ENCODE results near the gene TRAF3IP3. TPM values are rescaled to one million over a fixed set of nuclear protein-coding genes. Genes with fewer than 3 reads are reported as not detected.

Gene TRAF3IP3, protein sequence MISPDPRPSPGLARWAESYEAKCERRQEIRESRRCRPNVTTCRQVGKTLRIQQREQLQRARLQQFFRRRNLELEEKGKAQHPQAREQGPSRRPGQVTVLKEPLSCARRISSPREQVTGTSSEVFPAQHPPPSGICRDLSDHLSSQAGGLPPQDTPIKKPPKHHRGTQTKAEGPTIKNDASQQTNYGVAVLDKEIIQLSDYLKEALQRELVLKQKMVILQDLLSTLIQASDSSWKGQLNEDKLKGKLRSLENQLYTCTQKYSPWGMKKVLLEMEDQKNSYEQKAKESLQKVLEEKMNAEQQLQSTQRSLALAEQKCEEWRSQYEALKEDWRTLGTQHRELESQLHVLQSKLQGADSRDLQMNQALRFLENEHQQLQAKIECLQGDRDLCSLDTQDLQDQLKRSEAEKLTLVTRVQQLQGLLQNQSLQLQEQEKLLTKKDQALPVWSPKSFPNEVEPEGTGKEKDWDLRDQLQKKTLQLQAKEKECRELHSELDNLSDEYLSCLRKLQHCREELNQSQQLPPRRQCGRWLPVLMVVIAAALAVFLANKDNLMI
- total RNA-seq (not detected in 2 replicates), polyA plus RNA-seq (not detected in 2 replicates), polyA minus RNA-seq (not detected in 2 replicates), Bru-seq, nascent RNA (percentile 9 among the genes with signal in this experiment), BruChase-seq, experiment 1, labeled RNA remaining after a 6-hour chase (percentile 9 among the genes with signal in this experiment), BruChase-seq, experiment 2, labeled RNA remaining after a 2-hour chase (percentile 4 among the genes with signal in this experiment)
- not detected in 2 replicates for polyA plus RNA-seq (2011; cell fraction: cytosol; rRNA removed)
- not detected in 2 replicates for polyA plus RNA-seq (2011; cell fraction: nucleus; rRNA removed)
- polyA plus RNA-seq (2012): not detected in 2 replicates
- not detected for polyA minus RNA-seq (2011; cell fraction: cytosol; rRNA and poly(A)+ RNA removed)
- polyA minus RNA-seq (2011; cell fraction: nucleus; rRNA and poly(A)+ RNA removed): not detected in 2 replicates
- long read RNA-seq: 0 reads

GRCh38 chr1:209755926-209756614 lies at the start of gene TRAF3IP3:
TSS of gene TRAF3IP3 (plus strand) at chr1:209756053. CDS start at chr1:209760040, 3,987 bp downstream.
- no peak within 1 kb of the TSS for H3K4me3 ChIP-seq (replicated peaks in 1 of 3; ENCODE audit: insufficient read depth in 1 of 3, low read depth in 1 of 3, low read length in 3 of 3)
- H3K9me1 ChIP-seq (replicated peaks; ENCODE audit: control insufficient read depth, extremely low read depth, insufficient read depth, low read length): no peaks in the 10 kb centered on the region
- no peaks in the 10 kb centered on the region for H3K4me1 ChIP-seq (ENCODE audit: control insufficient read depth, extremely low read depth, insufficient read depth, low read length)
- FAIRE-seq: no peak
- H3K36me3 ChIP-seq (ENCODE audit: control insufficient read depth in 2 of 2, extremely low read depth in 1 of 2, insufficient read depth in 2 of 2, low read length in 2 of 2): no peaks in the 10 kb centered on the region
- H4K20me1 ChIP-seq (replicated peaks; ENCODE audit: control insufficient read depth, extremely low read depth, insufficient read depth, low read length): no peaks in the 10 kb centered on the region
- ChIA-PET POLR2A (no interaction called here), CTCF (interaction anchor here (1.4 kb wide), 1 partner anchor 8 kb away, joined by 5 read pairs; no protein-coding TSS in a partner anchor)
- no peak within 1 kb of the TSS for H3K4me2 ChIP-seq (ENCODE audit: insufficient read depth, low read length)
- no peaks in the 10 kb centered on the region for H3K9me3 ChIP-seq (replicated peaks; ENCODE audit: control insufficient read depth, insufficient read depth, low read length)
- intact Hi-C loops (cut with micrococcal nuclease): no loop called here
- no peak for DNase-seq (ENCODE audit: low read depth, low spot score)
- H2AFZ ChIP-seq (ENCODE audit: low read depth, low read length): no peak within 1 kb of the TSS
- TF ChIP-seq POLR2AphosphoS5 (IDR thresholded peaks at IDR 0.05; ENCODE audit: insufficient read depth, low read depth, low read length): no peak
- TF ChIP-seq JUN (IDR thresholded peaks at IDR 0.05; ENCODE audit: borderline replicate concordance, insufficient read depth, insufficient read length, low read depth): no peak
- no peak for TF ChIP-seq POLR2A (IDR thresholded peaks at IDR 0.05; ENCODE audit: low read depth, low read length)
- TF ChIP-seq EZH2 (IDR thresholded peaks at IDR 0.05; ENCODE audit: borderline replicate concordance, low read depth, low read length, severe bottlenecking): no peak
- TF ChIP-seq MYC (IDR thresholded peaks at IDR 0.05; ENCODE audit: low read depth, low read length): no peak
- TF ChIP-seq, protein P1, sequence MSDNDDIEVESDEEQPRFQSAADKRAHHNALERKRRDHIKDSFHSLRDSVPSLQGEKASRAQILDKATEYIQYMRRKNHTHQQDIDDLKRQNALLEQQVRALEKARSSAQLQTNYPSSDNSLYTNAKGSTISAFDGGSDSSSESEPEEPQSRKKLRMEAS (IDR thresholded peaks at IDR 0.05; ENCODE audit: insufficient read depth, insufficient read length): no peak
- TF ChIP-seq FOS (IDR thresholded peaks at IDR 0.05; ENCODE audit: borderline replicate concordance, insufficient read depth, low read length): no peak
- TF ChIP-seq CTCF (IDR thresholded peaks at IDR 0.05; ENCODE audit: extremely low read depth in 1 of 2, insufficient read depth in 1 of 2, low read depth in 1 of 2, low read length in 2 of 2): no peak
- TF ChIP-seq GATA2 (IDR thresholded peaks at IDR 0.05; ENCODE audit: insufficient read depth, insufficient read length, low read depth, low read length): no peak
- peaks cover 2 to 7% of the 10 kb centered on the region in 2 experiments for H3K27me3 ChIP-seq (ENCODE audit: control insufficient read depth in 2 of 2, insufficient read depth in 2 of 2, low read length in 2 of 2)
- H3K79me2 ChIP-seq (ENCODE audit: control insufficient read depth, insufficient read depth, low read length): no peaks in the 10 kb centered on the region
- BruUV-seq (replicated peaks): no TSS peak
- H3K9ac ChIP-seq (replicated peaks; ENCODE audit: extremely low read depth, insufficient read depth, low read length): no peak within 1 kb of the TSS
- dilution Hi-C loops (cut with MboI; ENCODE audit: extremely low pct_ligation_motif_present, low sequenced_read_pairs): no loop called here
- H3K27ac ChIP-seq (ENCODE audit: insufficient read depth, low read depth, low read length): no peak within 1 kb of the TSS
